Adrenal gland (tissue), 12 donors: ENCODE results near the gene AIM2. TPM values are rescaled to one million over a fixed set of nuclear protein-coding genes. Genes with fewer than 3 reads are reported as not detected.
A peak's percentile ranks its signal among the peaks of the same experiment; 100 is the strongest.

ENCODE experiments used
- DNase-seq, 7 donors: peaks; one replicate each; pipeline ENCODE4 v3.0.0-alpha.2; 2019 to 2020
- H3K27ac ChIP-seq, 5 donors: fragments of 200-600 bp; sonication (generic) in 4 of 5; 1 replicate in 3 of 5; 2 replicates in 2 of 5; pipeline versions ENCODE4 v1.5.1 to v1.8.0; 2016 to 2020; ENCODE audit warnings: mild to moderate bottlenecking in 1 of 5
- H3K27me3 ChIP-seq: fragments of 200-600 bp; 2 replicates; pipeline ENCODE4 v1.8.0; 2021
- H3K36me3 ChIP-seq, 2 donors: fragments of 200-600 bp; replicated peaks in 1 of 2; 1 replicate in 1 of 2; 2 replicates in 1 of 2; pipeline versions ENCODE4 v1.5.1 to v1.8.0; 2018 to 2022
- H3K4me1 ChIP-seq, 2 donors: fragments of 200-600 bp; replicated peaks in 1 of 2; 1 replicate in 1 of 2; 2 replicates in 1 of 2; pipeline versions ENCODE4 v1.5.1 to v1.8.0; 2018 to 2021
- H3K4me3 ChIP-seq, 4 donors: fragments of 200-600 bp; sonication (generic) in 3 of 4; one replicate each; pipeline ENCODE4 v1.5.1; 2016 to 2018
- H3K9me3 ChIP-seq, 3 donors: fragments of 200-600 bp; sonication (generic) in 1 of 3; replicated peaks in 1 of 3; 1 replicate in 2 of 3; 2 replicates in 1 of 3; pipeline versions ENCODE4 v1.5.1 to v1.8.0; 2016 to 2021
- POLR2A ChIP-seq, 2 donors: fragments of 450-650 bp; IDR thresholded peaks; one replicate each; pipeline ENCODE4 v1.6.1; 2017; ENCODE audit warnings: antibody characterized with exemption in 2 of 2, mild to moderate bottlenecking in 2 of 2, moderate library complexity in 1 of 2
- WGBS, 4 donors: extraction: QIAGEN DNeasy Blood & Tissue Kit in 2 of 4; methylation state at CpG; one replicate each; pipeline versions ENCODE4 v1.1.5 to v1.1.7; 2013 to 2017; 5-methylcytosine and 5-hydroxymethylcytosine counted together
- intact Hi-C, 2 donors: fragments of 100-400 bp; cut with DNase I; formaldehyde crosslinking; loops; one replicate each; pipeline versions ENCODE4 v1.14.1 to v1.15.0; 2022 to 2023
- polyA plus RNA-seq, 3 donors: library from polyadenylated mRNA; stranded (reverse); fragments of 200-250 nt in 2 of 3; fragments of 350-450 nt in 1 of 3; fragmentation: Illumina TruSeq in 1 of 3; extraction: RNeasy Lipid Tissue Mini Kit (QIAGEN cat#74804) in 1 of 3; gene quantifications; one replicate each; pipeline ENCODE4 v1.2.3, GENCODE V29; 2013 to 2014
- total RNA-seq, 9 donors: library from RNA; depleted of rRNA in 4 of 9; stranded (reverse); fragments of >200 nt in 4 of 9; fragments of 120-200 nt in 1 of 9; fragmentation: NEBNext Ultra II Directional in 1 of 9; extraction: Animal tissue kit (Norgen Biotek cat#: 25700) in 1 of 9; gene quantifications; one replicate each; pipeline versions ENCODE4 v1.1.0 to v1.2.4, GENCODE V29; 2013 to 2023
- TF ChIP-seq, protein P1 (sequence below), 6 experiments: fragments of 450-650 bp in 4 of 6; fragments of 200-600 bp in 2 of 6; sonication (generic) in 1 of 6; IDR thresholded peaks; 1 replicate in 5 of 6; 2 replicates in 1 of 6; pipeline versions ENCODE4 v1.5.1 to v1.8.0; 2016 to 2021; ENCODE audit warnings: antibody characterized with exemption in 6 of 6, mild to moderate bottlenecking in 2 of 6, moderate library complexity in 1 of 6
- donor health status: healthy with polysubstance abuse.
- donor health status: Bipolar disorder and iron deficiency.
- donor health status: DM: yes; HTN: yes; CAD: no.
- donor health status: DM: no; HTN: no; CAD: no.
- donor health status: DM: no; HTN: no; CAD: no.
- donor health status: DM: yes; HTN: yes; CAD: no.

Gene AIM2
- total and polyA plus RNA-seq, 12 donors = 0.11 to 1.3 (median 0.57) TPM; not detected in 1

DNA sequence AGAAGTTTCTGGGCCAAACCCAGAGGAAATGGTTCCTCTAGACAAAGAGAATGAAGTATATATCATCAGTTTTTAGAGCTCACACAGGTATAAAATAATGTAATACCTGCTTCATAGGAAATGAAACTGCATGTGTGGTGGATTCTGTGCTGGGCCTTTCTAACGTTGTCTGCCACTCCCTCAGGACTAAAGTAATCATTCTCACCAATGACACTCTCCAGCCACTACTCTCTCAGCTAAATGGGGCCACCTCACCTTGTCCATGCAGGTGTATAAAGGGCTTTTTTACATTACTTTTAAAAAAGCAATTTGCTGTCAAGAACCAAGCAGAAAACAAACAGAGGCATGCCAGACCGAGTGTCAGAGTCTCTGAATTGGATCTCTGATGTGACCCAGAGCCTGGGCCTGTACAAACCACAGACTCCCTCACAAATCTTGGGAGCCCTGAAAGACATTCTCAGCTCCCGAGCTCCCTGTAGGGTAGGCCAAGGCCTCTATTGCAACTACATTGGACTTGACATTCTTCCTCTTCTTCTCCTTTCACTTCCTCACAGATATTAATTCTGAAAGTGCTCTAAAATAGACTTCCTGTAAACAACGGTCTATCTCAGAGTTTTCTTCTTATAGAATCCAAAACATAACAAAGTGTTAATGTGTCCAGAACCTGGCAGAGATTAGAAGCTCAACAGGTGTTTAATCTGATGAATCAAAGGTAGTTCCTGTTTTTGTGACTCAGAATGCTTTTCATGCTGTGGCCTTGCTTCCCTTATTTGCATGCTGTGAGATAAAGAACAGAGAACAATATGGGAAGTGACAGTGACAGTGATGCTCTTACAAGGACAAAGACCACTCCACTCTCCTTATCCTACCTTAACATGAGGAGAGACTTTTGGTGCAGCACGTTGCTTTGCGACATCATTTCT, 8.6 kb downstream of the AIM2 start:
- Histone ChIP-seq H3K4me1 (peaks cover 0 to 17% of the 10 kb centered on the region in 2 donors), H3K36me3 (no peaks in the 10 kb centered on the region), H3K9me3 (no peaks in the 10 kb centered on the region), H3K4me3 (no peak overlapping the region), H3K27ac (peak overlapping the region in 2 of 5 donors; percentile 31 to 67), H3K27me3 (no peaks in the 10 kb centered on the region)
- intact Hi-C loops = no loop called here
- WGBS, 4 donors = 45 to 53% (median 49%) methylated on average over 6 of the region's 6 CpGs
- TF ChIP-seq, protein P1, sequence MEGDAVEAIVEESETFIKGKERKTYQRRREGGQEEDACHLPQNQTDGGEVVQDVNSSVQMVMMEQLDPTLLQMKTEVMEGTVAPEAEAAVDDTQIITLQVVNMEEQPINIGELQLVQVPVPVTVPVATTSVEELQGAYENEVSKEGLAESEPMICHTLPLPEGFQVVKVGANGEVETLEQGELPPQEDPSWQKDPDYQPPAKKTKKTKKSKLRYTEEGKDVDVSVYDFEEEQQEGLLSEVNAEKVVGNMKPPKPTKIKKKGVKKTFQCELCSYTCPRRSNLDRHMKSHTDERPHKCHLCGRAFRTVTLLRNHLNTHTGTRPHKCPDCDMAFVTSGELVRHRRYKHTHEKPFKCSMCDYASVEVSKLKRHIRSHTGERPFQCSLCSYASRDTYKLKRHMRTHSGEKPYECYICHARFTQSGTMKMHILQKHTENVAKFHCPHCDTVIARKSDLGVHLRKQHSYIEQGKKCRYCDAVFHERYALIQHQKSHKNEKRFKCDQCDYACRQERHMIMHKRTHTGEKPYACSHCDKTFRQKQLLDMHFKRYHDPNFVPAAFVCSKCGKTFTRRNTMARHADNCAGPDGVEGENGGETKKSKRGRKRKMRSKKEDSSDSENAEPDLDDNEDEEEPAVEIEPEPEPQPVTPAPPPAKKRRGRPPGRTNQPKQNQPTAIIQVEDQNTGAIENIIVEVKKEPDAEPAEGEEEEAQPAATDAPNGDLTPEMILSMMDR (IDR thresholded peaks at IDR 0.05) = no peak
- no peak for TF ChIP-seq POLR2A (IDR thresholded peaks at IDR 0.05)
- DNase-seq = peak in 1 of 7 donors; percentile 34

GRCh38 chr1:159066108-159066507, 10.5 kb downstream of the AIM2 start:
- H3K27ac ChIP-seq = no peak overlapping the region

DNA sequence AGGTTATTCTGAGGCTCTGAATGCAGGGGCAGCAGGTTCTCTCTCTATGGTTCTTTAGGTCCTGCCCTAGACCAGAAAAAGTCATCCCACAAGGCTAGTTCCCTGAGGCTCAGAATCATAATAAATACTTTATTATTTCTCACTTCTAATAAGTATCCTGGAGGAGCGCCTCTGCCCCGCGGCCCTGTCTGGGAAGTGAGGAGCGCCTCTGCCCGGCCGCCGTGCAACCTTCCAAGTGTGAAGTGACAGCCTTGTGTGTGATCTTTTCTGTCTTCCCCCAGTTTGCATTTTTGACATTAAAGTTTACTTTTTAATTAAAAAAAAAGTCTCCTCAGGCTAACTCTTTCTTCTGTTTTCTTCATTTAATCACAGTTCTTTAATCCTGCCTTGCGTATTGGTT, 11.5 kb downstream of the AIM2 start:
- TF ChIP-seq POLR2A (IDR thresholded peaks at IDR 0.05) = no peak
- TF ChIP-seq, protein P1 (IDR thresholded peaks at IDR 0.05) = no peak
- no peaks in the 10 kb centered on the region for H3K36me3 ChIP-seq
- H3K27me3 ChIP-seq = no peaks in the 10 kb centered on the region
- 97 to 99% (median 98%) methylated on average over 8 of the region's 8 CpGs for WGBS, 4 donors
- H3K4me1 ChIP-seq = peaks cover 0 to 17% of the 10 kb centered on the region in 2 donors
- no peak overlapping the region for H3K27ac ChIP-seq
- no peaks in the 10 kb centered on the region for H3K9me3 ChIP-seq
- intact Hi-C loops = no loop called here
- no peak overlapping the region for H3K4me3 ChIP-seq
- no peak for DNase-seq

More at GRCh38 chr1:159066108-159066507, 10.5 kb downstream of the AIM2 start:
- H3K4me1 ChIP-seq = peaks cover 0 to 17% of the 10 kb centered on the region in 2 donors
- no peaks in the 10 kb centered on the region for H3K9me3 ChIP-seq
- DNase-seq = no peak
- TF ChIP-seq, protein P1 (IDR thresholded peaks at IDR 0.05) = no peak
- no peak for TF ChIP-seq POLR2A (IDR thresholded peaks at IDR 0.05)
- no peak overlapping the region for H3K4me3 ChIP-seq
- no peaks in the 10 kb centered on the region for H3K27me3 ChIP-seq
- intact Hi-C loops = no loop called here
- no peaks in the 10 kb centered on the region for H3K36me3 ChIP-seq
- WGBS, 4 donors = 91 to 94% (median 92%) methylated on average over 4 of the region's 4 CpGs

- intact Hi-C loops = no loop called here
- Histone ChIP-seq H3K4me1 (peaks cover 0 to 10% of the 10 kb centered on the region in 2 donors), H3K27me3 (no peaks in the 10 kb centered on the region), H3K9me3 (no peaks in the 10 kb centered on the region), H3K36me3 (peaks cover 0 to 24% of the 10 kb centered on the region in 2 donors), H3K27ac (no peak overlapping the region), H3K4me3 (no peak overlapping the region)
- DNase-seq = no peak
- TF ChIP-seq POLR2A (IDR thresholded peaks at IDR 0.05) = no peak
- TF ChIP-seq, protein P1 (IDR thresholded peaks at IDR 0.05) = no peak
- 87 to 91% (median 89%) methylated on average over 7 of the region's 7 CpGs for WGBS, 4 donors
Measured at GRCh38 chr1:159058751-159059150, 17.8 kb downstream of the AIM2 start.
